Esophagus (tissue), 2 donors: ENCODE results near the gene LILRB1. TPM values are rescaled to one million over a fixed set of nuclear protein-coding genes. Genes with fewer than 3 reads are reported as not detected.

Experiments
- polyA plus RNA-seq, 2 donors: library from polyadenylated mRNA; stranded (reverse); fragments of 200-250 nt; gene quantifications; one replicate each; pipeline ENCODE4 v1.2.3, GENCODE V29; 2013
- donor health status: healthy with polysubstance abuse.
- donor health status: Bipolar disorder and iron deficiency.

The LILRB1 gene
- polyA plus RNA-seq, 2 donors = 0.46 to 0.55 TPM

Other genes with a start within 250 kb of the LILRB1 start
- 1 to 10 TPM in 1 of 2 donors, under 1 TPM in 1; 0.82 to 3.7 TPM for gene TTYH1, start 215.0 kb upstream of the LILRB1 start, polyA plus RNA-seq
- 100 to 1,000 TPM in 1 of 2 donors, 10 to 100 TPM in 1; 55.3 to 137 TPM for gene LENG8, start 181.3 kb upstream of the LILRB1 start, polyA plus RNA-seq
- gene LENG9, start 166.7 kb upstream of the LILRB1 start, polyA plus RNA-seq = 1 to 10 TPM; 4.4 to 5.8 TPM
- gene CDC42EP5, start 157.2 kb upstream of the LILRB1 start, polyA plus RNA-seq = 10 to 100 TPM in 1 of 2 donors, 1 to 10 TPM in 1; 7.0 to 13.1 TPM
- under 1 TPM in 1 of 2 donors, not detected in 1; 0.08 TPM for gene LAIR2, start 127.7 kb upstream of the LILRB1 start, polyA plus RNA-seq
- under 1 TPM; 0.53 to 0.55 TPM for gene LILRA2, start 56.7 kb upstream of the LILRB1 start, polyA plus RNA-seq
- under 1 TPM; 0.08 to 0.21 TPM for gene LILRA1, start 36.9 kb upstream of the LILRB1 start, polyA plus RNA-seq
- under 1 TPM; 0.35 to 0.58 TPM for gene LILRB4, start 32.5 kb downstream of the LILRB1 start, polyA plus RNA-seq
- not detected for gene KIR3DL3, start 94.0 kb downstream of the LILRB1 start, polyA plus RNA-seq
- not detected for gene KIR2DL3, start 108.0 kb downstream of the LILRB1 start, polyA plus RNA-seq
- not detected for gene KIR2DL1, start 139.3 kb downstream of the LILRB1 start, polyA plus RNA-seq
- not detected for gene KIR2DL4, start 173.1 kb downstream of the LILRB1 start, polyA plus RNA-seq
- gene KIR3DL1, start 186.0 kb downstream of the LILRB1 start, polyA plus RNA-seq = not detected
- gene KIR2DS4, start 202.2 kb downstream of the LILRB1 start, polyA plus RNA-seq = not detected
- gene KIR3DL2, start 220.0 kb downstream of the LILRB1 start, polyA plus RNA-seq = under 1 TPM in 1 of 2 donors, not detected in 1; 0.04 TPM
- under 1 TPM in 1 of 2 donors, not detected in 1; 0.10 TPM for gene FCAR, start 243.8 kb downstream of the LILRB1 start, polyA plus RNA-seq